Fibroblast of pulmonary artery (primary cell): ENCODE results near the gene OR4D6.
"Not testable (repeated sequence)": the region's sequence is repeated elsewhere in the genome, so short reads cannot be mapped to it uniquely, and the experiment has no call there.

Experiments
- DNase-seq: peaks from one replicate; pipeline ENCODE4 v3.0.0-alpha.2; 2010; ENCODE audit warnings: low read depth
- H3K4me3 ChIP-seq: replicated peaks from 2 replicates; pipeline ENCODE4 v1.5.1; 2011; ENCODE audit warnings: low read depth, mild to moderate bottlenecking, control low read depth, low read length, moderate library complexity
- TF ChIP-seq, protein P1 (sequence below): IDR thresholded peaks from 2 replicates; pipeline ENCODE4 v1.5.1; 2011; ENCODE audit warnings: mild to moderate bottlenecking, control low read depth, low read length, inconsistent platforms; ENCODE audit errors: missing control alignments

OR4D6 gene

DNA sequence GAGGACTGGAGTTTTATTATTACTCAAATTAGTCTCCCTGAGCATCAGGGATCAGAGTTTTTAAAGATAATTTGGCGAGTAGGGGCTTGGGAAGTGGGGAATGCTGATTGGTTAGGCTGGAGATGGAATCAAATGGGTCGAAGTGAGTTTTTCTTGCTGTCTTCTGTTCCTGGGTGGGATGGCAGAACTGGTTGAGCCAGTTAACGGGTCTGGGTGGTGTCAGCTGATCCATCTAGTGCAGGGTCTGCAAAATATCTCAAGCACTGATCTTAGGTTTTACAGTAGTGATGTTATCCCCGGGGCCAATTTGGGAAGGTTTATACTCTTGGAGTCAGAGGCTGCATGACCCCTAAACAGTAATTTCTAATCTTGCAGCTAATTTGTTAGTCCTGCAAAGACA, 31.6 kb upstream of the OR4D6 start:
- TF ChIP-seq, protein P1, sequence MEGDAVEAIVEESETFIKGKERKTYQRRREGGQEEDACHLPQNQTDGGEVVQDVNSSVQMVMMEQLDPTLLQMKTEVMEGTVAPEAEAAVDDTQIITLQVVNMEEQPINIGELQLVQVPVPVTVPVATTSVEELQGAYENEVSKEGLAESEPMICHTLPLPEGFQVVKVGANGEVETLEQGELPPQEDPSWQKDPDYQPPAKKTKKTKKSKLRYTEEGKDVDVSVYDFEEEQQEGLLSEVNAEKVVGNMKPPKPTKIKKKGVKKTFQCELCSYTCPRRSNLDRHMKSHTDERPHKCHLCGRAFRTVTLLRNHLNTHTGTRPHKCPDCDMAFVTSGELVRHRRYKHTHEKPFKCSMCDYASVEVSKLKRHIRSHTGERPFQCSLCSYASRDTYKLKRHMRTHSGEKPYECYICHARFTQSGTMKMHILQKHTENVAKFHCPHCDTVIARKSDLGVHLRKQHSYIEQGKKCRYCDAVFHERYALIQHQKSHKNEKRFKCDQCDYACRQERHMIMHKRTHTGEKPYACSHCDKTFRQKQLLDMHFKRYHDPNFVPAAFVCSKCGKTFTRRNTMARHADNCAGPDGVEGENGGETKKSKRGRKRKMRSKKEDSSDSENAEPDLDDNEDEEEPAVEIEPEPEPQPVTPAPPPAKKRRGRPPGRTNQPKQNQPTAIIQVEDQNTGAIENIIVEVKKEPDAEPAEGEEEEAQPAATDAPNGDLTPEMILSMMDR = no peak
- no peak overlapping the region for H3K4me3 ChIP-seq
- no peak for DNase-seq

DNA sequence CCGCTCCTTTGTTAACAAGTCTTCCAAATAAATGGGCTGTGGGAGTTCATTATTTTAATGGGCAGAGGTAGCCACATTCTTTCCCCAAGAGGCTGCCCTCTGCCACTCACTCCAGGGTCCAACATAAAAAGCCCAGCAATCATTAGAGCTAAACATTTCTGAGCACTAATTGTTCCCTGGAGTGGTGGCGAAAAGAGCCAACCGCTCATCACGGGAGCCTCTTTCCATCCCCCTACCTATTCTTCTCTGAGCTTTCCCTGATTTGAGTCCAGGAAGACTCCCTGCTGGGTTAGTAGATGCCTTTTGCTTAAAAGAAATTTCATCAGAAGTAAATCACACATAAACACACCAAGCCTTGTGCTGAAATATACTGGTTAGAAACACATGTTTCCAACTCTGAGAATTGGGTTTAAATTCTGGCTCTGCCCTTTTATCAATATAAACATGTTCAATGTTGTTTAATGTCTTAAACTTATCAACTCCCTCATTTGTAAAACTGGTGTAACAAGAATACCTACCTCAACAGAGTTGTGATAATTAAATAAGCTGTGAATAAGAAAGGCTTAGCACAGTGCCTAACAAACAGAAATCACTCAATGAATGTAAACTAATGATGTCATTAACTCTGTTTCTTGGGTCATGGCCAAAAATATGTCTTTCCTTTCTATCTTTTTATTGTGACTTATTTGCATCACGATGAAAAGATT, 30.2 kb upstream of the OR4D6 start, which contains the start of gene OR5A2:
Gene OR5A2 (minus strand): TSS at position 53 of the 707 bp plus-strand sequence. CDS start 3,460 bp downstream, outside the sequence.
- no peak within 1 kb of the TSS for H3K4me3 ChIP-seq
- no peak for DNase-seq
- TF ChIP-seq, protein P1 = no peak

DNA sequence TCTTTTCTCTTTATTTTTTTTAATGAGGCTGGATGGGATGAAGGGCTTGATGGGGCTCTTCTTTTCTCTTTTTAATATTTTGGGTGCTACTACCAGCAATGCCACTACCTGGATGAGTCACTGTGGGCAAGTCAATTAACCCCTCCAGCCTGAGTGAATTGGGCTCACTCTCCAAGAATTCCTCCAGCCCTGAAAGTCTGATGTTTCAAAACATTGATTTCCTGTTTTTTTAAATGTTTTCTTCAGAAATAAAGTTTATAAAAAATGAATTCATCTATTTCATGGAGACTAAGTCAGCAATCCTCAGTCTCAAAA, 29.7 kb upstream of the OR4D6 start:
- TF ChIP-seq, protein P1 = no peak
- H3K4me3 ChIP-seq = no peak overlapping the region
- DNase-seq = no peak

DNA sequence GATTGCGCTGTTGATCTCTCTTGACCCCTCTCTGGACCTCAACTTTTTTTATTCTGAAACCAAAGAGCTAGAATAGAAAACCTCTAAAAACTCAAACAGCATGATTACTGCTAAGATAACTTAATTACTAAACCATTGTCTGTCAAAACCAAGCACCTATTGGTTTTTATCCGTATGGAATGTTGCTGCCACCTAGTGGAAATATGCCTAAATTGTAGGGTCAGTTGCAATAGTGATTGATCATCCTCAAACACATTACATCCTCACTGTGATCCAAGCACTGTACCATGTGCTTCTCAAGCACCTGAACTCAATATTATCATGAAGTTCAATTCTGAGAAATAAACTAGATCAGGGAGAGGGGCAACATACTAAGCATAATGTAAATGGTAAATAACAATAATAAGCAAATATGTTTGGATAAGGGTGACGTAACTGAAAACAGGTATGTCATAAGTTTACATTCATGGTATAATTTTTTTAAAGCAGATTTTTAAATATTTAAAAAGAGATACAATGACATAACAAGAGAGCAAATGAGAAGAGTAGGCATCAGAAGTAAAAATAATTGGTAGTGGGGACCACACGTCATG, 26.7 kb upstream of the OR4D6 start:
- DNase-seq = peak; percentile 61
- TF ChIP-seq, protein P1 = peak; percentile 87

DNA sequence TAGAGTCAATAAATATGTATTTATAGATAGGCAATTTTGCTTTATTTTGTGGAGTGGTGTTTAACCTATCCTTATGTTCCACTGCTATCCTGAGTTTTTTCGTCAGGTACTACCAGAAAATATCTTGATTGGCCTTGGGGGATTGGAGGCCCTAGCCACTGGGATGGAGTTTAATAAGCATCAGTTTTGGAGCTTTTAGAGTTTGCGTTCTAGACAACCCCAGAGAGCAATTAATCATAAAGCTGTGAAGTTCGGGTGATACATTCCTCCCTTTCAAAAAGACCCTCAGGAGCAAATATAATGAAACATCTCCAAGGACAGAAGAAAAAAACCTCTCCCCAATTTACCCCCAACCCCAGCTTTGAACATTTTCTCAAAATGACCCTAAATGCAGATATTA, 20.6 kb upstream of the OR4D6 start, which contains the start of gene OR5A1:
Gene OR5A1 (plus strand): TSS at position 301 of the 400 bp plus-strand sequence. CDS start 6,700 bp downstream, outside the sequence.
- TF ChIP-seq, protein P1 = no peak
- no peak for DNase-seq
- no peak within 1 kb of the TSS for H3K4me3 ChIP-seq

More for the DNA sequence above, 26.7 kb upstream of the OR4D6 start:
- no peak overlapping the region for H3K4me3 ChIP-seq

DNA sequence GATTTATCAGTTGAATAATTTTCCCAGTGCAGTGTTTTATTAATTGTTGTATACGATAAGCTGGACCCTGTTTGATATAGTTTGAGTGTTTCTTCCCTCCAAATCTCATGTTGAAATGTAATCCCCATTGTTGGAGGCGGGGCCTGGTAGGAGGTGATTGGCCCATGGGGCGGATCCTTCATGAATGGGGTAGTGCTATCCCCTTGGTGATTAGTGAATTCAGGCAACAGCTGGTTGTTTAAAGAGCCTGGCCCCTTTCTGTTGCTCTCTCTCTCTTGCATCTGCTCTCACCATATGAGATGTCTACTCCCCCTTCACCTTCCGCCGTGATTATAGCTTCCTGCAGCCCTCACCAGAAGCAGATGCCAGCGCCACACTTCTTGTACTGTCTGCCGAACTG, 19.0 kb upstream of the OR4D6 start:
- DNase-seq = no peak
- no peak overlapping the region for H3K4me3 ChIP-seq
- TF ChIP-seq, protein P1 = no peak

DNA sequence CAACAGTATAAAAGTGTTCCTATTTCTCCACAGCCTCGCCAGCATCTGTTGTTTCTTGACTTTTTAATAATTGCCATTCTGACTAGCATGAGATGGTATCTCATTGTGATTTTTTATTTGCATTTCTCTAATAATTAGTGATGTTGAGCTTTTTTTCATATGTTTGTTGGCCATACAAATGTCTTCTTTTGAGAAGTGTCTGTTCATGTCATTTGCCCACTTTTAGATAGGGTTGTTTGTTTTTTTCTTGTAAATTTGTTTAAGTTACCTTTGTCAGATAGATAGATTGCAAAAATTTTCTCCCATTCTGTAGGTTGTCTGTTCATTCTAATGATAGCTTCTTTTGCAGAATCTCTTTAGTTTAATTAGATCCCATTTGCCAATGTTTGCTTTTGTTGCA, 11.1 kb upstream of the OR4D6 start:
- not testable (repeated sequence) for DNase-seq, H3K4me3 ChIP-seq
